ENCODE measurements around the gene CD44. TPM values are rescaled to one million over a fixed set of nuclear protein-coding genes. Genes with fewer than 3 reads are reported as not detected.

Gene CD44
- total RNA-seq, 1 donor from 2014 or later: 613 TPM

DNA sequence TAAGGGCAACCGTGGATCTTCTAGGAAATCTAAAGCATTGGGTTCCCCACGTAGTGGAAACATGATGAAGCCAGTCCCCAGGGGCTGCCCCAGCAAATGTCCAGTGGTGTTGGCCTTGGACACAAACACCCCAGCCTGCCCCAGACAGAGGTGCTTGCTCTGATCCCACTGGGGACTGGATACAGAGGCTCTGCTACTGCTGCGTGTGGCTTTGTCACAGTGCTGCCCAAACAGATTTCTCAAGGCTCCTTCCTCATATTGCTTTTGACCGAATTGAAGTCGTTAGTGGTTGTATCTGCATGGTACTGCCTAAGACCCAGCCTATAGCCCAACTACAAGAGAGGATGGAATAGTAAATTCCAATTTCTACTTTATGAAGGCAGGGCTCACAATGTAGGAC, 40.1 kb upstream of the CD44 start:
- intact Hi-C loops (cut with DNase I): no loop called here
- Histone ChIP-seq H3K4me1 (peaks cover 18% of the 10 kb centered on the region), H3K4me3 (no peak overlapping the region), H3K9me3 (no peaks in the 10 kb centered on the region), H3K27ac (no peak overlapping the region), H3K27me3 (ENCODE audit: low read depth) (no peaks in the 10 kb centered on the region), H3K36me3 (no peaks in the 10 kb centered on the region)
- peak in 1 of 2 donors; percentile 39 for ATAC-seq
- DNase-seq: no peak
- TF ChIP-seq, protein P1, sequence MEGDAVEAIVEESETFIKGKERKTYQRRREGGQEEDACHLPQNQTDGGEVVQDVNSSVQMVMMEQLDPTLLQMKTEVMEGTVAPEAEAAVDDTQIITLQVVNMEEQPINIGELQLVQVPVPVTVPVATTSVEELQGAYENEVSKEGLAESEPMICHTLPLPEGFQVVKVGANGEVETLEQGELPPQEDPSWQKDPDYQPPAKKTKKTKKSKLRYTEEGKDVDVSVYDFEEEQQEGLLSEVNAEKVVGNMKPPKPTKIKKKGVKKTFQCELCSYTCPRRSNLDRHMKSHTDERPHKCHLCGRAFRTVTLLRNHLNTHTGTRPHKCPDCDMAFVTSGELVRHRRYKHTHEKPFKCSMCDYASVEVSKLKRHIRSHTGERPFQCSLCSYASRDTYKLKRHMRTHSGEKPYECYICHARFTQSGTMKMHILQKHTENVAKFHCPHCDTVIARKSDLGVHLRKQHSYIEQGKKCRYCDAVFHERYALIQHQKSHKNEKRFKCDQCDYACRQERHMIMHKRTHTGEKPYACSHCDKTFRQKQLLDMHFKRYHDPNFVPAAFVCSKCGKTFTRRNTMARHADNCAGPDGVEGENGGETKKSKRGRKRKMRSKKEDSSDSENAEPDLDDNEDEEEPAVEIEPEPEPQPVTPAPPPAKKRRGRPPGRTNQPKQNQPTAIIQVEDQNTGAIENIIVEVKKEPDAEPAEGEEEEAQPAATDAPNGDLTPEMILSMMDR (IDR thresholded peaks at IDR 0.05): no peak

DNA sequence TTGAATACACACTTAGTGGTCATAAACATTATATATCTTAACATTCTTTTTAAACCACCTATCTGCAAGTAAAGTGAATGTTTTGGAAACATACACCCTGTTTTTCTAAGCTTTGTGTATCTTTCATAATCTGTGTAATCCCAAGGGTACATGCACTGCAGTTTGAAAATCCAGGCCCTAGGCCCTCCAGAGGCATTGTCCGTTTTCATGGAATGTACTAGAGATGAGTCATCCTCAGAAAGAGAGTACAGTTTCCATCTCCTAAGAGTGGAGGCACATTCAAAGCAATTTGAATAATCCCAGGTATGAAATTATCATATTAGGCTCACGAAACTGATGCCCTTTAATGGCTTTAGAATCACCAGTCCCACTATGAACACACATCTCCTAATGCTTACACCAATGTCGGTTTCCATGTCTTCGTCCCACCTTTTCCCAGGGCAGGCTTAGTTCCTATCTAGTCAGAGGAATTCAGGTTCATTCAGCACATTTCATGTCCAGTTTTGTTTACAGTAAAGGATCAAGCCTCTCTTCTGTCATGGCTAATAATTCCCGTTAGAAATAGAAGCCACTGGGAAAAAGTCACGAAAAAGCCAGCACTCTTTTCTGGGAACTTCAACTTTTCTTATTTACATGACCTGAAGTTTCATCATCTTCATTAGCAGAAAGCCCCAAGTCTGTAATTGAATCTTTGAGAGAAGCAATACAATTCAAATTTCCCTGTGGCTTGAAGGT, 39.5 kb upstream of the CD44 start:
- TF ChIP-seq, protein P1 (IDR thresholded peaks at IDR 0.05): no peak
- Histone ChIP-seq H3K4me1 (peaks cover 18% of the 10 kb centered on the region), H3K9me3 (no peaks in the 10 kb centered on the region), H3K27ac (peak overlapping the region; percentile 25), H3K4me3 (no peak overlapping the region), H3K27me3 (ENCODE audit: low read depth) (no peaks in the 10 kb centered on the region), H3K36me3 (no peaks in the 10 kb centered on the region)
- DNase-seq (no peak), ATAC-seq (peak in 1 of 2 donors; percentile 30)
- intact Hi-C loops (cut with DNase I): no loop called here

DNA sequence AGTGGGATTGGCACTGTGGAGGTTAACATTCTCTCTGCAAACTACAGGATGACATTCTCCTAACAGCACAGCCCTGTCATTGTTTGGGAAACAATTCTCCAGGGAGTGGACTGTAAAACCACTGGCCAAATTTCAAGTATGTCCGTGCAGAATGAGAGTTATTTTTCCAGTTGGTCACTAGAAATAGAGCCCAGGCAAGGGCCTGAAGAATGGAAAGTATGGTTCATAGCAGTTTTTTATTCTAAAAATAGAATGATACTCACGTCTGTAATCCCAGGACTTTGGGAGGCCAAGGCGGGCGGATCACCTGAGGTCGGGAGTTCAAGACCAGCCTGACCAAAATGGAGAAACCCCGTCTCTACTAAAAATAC, 39.0 kb upstream of the CD44 start:
- ATAC-seq: peak; percentile 35 to 75
- Histone ChIP-seq H3K36me3 (no peaks in the 10 kb centered on the region), H3K4me1 (peaks cover 18% of the 10 kb centered on the region), H3K27ac (peak overlapping the region; percentile 25), H3K4me3 (no peak overlapping the region), H3K9me3 (no peaks in the 10 kb centered on the region), H3K27me3 (ENCODE audit: low read depth) (no peaks in the 10 kb centered on the region)
- TF ChIP-seq, protein P1 (IDR thresholded peaks at IDR 0.05): no peak
- no peak for DNase-seq
- intact Hi-C loops (cut with DNase I): no loop called here

DNA sequence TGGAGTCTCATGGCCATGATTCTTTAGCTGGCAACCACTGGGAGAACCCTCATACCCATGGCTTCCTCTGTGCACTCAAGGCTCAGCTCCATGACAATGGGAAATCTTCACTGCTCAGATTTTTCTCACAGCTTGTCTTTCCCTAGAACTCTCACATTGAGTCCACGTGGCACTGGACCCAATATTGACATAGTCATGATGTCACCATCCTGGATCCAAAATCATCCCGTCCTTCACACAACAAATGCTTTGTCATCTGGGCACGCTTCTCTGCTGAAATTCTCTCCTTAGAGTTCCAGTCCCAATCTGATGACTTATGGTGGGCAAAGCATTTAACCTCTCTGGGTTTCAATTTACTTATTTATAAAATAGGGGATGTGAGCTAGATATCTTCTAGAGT, 37.7 kb upstream of the CD44 start:
- TF ChIP-seq, protein P1 (IDR thresholded peaks at IDR 0.05): no peak
- intact Hi-C loops (cut with DNase I): no loop called here
- no peak overlapping the region for H3K27ac ChIP-seq

DNA sequence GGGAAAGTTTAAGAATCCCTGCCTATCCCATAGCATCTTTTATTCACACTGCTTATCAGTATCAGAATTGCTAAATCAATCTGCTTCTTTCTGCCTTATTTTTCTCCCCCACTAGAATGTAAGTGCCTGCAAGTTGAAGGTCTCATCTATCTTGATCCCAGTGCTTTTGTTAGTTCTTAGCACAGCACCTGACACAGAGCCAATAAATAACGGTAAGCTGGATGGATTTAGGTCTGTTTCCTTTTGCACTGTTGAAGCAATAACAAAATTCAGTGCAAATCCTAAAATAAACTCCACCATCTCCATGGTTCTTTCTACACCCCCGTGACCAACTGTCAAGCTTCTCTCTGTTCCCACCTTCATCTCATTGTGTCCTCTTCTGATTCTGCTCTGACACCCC, 36.7 kb upstream of the CD44 start:
- no peak for DNase-seq
- intact Hi-C loops (cut with DNase I): no loop called here
- no peak overlapping the region for H3K27ac ChIP-seq
- H3K4me1 ChIP-seq: peaks cover 24% of the 10 kb centered on the region
- TF ChIP-seq, protein P1 (IDR thresholded peaks at IDR 0.05): no peak
- no peaks in the 10 kb centered on the region for H3K36me3 ChIP-seq
- no peaks in the 10 kb centered on the region for H3K27me3 ChIP-seq (ENCODE audit: low read depth)
- no peak overlapping the region for H3K4me3 ChIP-seq
- H3K9me3 ChIP-seq: no peaks in the 10 kb centered on the region
- no peak for ATAC-seq

More for the DNA sequence above, 37.7 kb upstream of the CD44 start:
- H3K27me3 ChIP-seq (ENCODE audit: low read depth): no peaks in the 10 kb centered on the region
- DNase-seq (no peak), ATAC-seq (no peak)
- H3K4me3 ChIP-seq: no peak overlapping the region
- no peaks in the 10 kb centered on the region for H3K36me3 ChIP-seq
- H3K9me3 ChIP-seq: no peaks in the 10 kb centered on the region
- peaks cover 18% of the 10 kb centered on the region for H3K4me1 ChIP-seq
